Endodermal cell (in vitro differentiated cells): ENCODE results near the gene DCAKD. TPM values are rescaled to one million over a fixed set of nuclear protein-coding genes. Genes with fewer than 3 reads are reported as not detected.

ENCODE experiments used
- DNase-seq: peaks from one replicate; pipeline ENCODE4 v3.0.0-alpha.2; 2017
- H3K27ac ChIP-seq: 2 replicates; pipeline ENCODE4 v1.5.1; 2013; ENCODE audit warnings: mild to moderate bottlenecking, low read depth, low read length, moderate library complexity
- H3K27me3 ChIP-seq: 2 replicates; pipeline ENCODE4 v1.6.1; 2013; ENCODE audit warnings: mild to moderate bottlenecking, low read length, moderate library complexity; ENCODE audit not compliant: insufficient read depth, control insufficient read depth, poor library complexity, severe bottlenecking
- H3K36me3 ChIP-seq: 2 replicates; pipeline ENCODE4 v1.7.0; 2013; ENCODE audit warnings: mild to moderate bottlenecking, low read length, moderate library complexity; ENCODE audit not compliant: control insufficient read depth, insufficient read depth
- H3K4me1 ChIP-seq: one replicate; pipeline ENCODE4 v1.7.0; 2013; ENCODE audit warnings: low read length; ENCODE audit not compliant: control insufficient read depth, insufficient read depth
- H3K4me3 ChIP-seq: 2 replicates; pipeline ENCODE4 v1.5.1; 2013; ENCODE audit warnings: mild to moderate bottlenecking, low read length, moderate library complexity
- H3K9ac ChIP-seq: 2 replicates; pipeline ENCODE4 v1.6.1; 2013; ENCODE audit warnings: mild to moderate bottlenecking, low read length, moderate library complexity; ENCODE audit not compliant: poor library complexity, severe bottlenecking; ENCODE audit errors: extremely low read depth
- H3K9me3 ChIP-seq: 2 replicates; pipeline ENCODE4 v1.6.1; 2013; ENCODE audit warnings: mild to moderate bottlenecking, low read length, moderate library complexity; ENCODE audit not compliant: control insufficient read depth
- H3K27ac Mint-ChIP-seq: 2 replicates; pipeline ENCODE4 v1.8.0; 2020; ENCODE audit warnings: mixed read lengths
- H3K27me3 Mint-ChIP-seq: 2 replicates; pipeline ENCODE4 v1.8.0; 2021; ENCODE audit warnings: mild to moderate bottlenecking, mixed read lengths; ENCODE audit not compliant: insufficient read depth
- H3K36me3 Mint-ChIP-seq: 2 replicates; pipeline ENCODE4 v1.8.0; 2020; ENCODE audit warnings: low read depth, mixed read lengths
- H3K4me1 Mint-ChIP-seq: 2 replicates; pipeline ENCODE4 v1.8.0; 2020; ENCODE audit warnings: mixed read lengths
- H3K4me3 Mint-ChIP-seq: 2 replicates; pipeline ENCODE4 v1.8.0; 2020; ENCODE audit warnings: mild to moderate bottlenecking, moderate library complexity, mixed read lengths
- H3K9me3 Mint-ChIP-seq: 2 replicates; pipeline ENCODE4 v1.8.0; 2020; ENCODE audit warnings: mild to moderate bottlenecking, mixed read lengths
- WGBS, 2 experiments: methylation state at CpG; one replicate each; pipeline versions ENCODE4 v1.1.5 to v1.1.7; 2013; ENCODE audit warnings: missing lambda C conversion rate in 2 of 2, mixed read lengths in 1 of 2; ENCODE audit not compliant: insufficient coverage in 1 of 2, insufficient read length in 1 of 2; 5-methylcytosine and 5-hydroxymethylcytosine counted together
- total RNA-seq, 2 donors: library from RNA; stranded (reverse); fragmentation: NEBNext Ultra II Directional in 1 of 2; extraction: Animal tissue kit (Norgen Biotek cat#: 25700) in 1 of 2; gene quantifications; 2 replicates in 1 of 2; 3 replicates in 1 of 2; pipeline ENCODE4 v1.2.1, GENCODE V29; 2021
- TF ChIP-seq, protein P1 (sequence below): fragments of 200-600 bp; sonication (generic); conservative IDR thresholded peaks from 2 replicates; pipeline ENCODE4 v1.5.0; 2021; ENCODE audit warnings: antibody characterized with exemption, mild to moderate bottlenecking

Gene DCAKD
- total RNA-seq, 2 donors from 2014 or later: 54.5 to 69.4 TPM

DNA sequence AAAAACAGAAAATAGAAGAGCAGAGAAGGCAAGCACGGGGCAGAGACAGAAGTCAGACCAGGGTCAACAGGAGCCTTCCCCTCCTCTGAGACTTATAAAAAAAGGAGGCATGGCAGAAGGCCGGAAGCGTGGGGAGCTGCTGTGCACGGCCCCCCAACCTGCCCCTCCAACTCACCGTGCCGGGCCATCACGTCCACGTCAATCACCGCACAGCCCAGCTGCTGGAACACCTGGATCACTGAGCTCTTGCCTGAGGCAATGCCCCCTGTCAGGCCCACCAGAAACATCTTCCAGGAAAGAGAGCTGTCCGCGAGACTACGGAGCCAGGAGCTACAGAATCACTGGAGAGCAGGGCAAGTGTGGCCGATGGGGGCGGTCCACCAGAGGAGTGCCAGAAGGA, 16.8 kb downstream of the DCAKD start:
- H3K27ac Mint-ChIP-seq: no peak overlapping the region
- peaks cover 44% of the 10 kb centered on the region for H3K36me3 ChIP-seq
- WGBS, 2 experiments: 94 to 95% methylated on average over 6 to 14 of the region's 14 CpGs
- no peaks in the 10 kb centered on the region for H3K27me3 Mint-ChIP-seq
- peaks cover 7% of the 10 kb centered on the region for H3K4me1 Mint-ChIP-seq
- no peak overlapping the region for H3K4me3 Mint-ChIP-seq
- TF ChIP-seq, protein P1, sequence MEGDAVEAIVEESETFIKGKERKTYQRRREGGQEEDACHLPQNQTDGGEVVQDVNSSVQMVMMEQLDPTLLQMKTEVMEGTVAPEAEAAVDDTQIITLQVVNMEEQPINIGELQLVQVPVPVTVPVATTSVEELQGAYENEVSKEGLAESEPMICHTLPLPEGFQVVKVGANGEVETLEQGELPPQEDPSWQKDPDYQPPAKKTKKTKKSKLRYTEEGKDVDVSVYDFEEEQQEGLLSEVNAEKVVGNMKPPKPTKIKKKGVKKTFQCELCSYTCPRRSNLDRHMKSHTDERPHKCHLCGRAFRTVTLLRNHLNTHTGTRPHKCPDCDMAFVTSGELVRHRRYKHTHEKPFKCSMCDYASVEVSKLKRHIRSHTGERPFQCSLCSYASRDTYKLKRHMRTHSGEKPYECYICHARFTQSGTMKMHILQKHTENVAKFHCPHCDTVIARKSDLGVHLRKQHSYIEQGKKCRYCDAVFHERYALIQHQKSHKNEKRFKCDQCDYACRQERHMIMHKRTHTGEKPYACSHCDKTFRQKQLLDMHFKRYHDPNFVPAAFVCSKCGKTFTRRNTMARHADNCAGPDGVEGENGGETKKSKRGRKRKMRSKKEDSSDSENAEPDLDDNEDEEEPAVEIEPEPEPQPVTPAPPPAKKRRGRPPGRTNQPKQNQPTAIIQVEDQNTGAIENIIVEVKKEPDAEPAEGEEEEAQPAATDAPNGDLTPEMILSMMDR: no peak
- no peak overlapping the region for H3K27ac ChIP-seq
- H3K4me3 ChIP-seq: no peak overlapping the region
- H3K9me3 ChIP-seq: no peaks in the 10 kb centered on the region
- no peaks in the 10 kb centered on the region for H3K4me1 ChIP-seq
- DNase-seq: no peak
- no peaks in the 10 kb centered on the region for H3K9me3 Mint-ChIP-seq
- H3K9ac ChIP-seq: no peak overlapping the region
- no peaks in the 10 kb centered on the region for H3K27me3 ChIP-seq
- peaks cover 40% of the 10 kb centered on the region for H3K36me3 Mint-ChIP-seq

DNA sequence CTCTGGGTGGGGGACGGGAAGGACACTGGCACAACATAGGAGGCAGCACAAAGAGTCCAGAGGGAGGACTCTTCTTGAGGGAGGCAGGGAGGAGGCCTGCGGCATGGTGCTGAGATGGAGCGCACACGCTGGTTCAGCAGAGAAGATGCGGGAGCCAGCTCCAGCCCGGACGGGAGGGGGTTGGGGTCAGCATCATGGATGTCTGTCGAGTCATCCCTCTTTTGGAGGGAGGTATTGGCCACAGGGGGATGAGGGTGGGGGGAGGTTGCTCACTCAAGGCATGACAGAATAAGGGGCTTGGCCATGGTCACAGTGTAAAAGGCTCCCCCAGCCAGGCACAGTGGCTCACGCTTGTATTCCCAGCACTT, 19.3 kb downstream of the DCAKD start:
- Histone ChIP-seq H3K27me3 (no peaks in the 10 kb centered on the region), H3K27ac (no peak overlapping the region), H3K36me3 (peaks cover 51% of the 10 kb centered on the region), H3K9ac (no peak overlapping the region), H3K4me3 (no peak overlapping the region), H3K4me1 (no peaks in the 10 kb centered on the region), H3K9me3 (no peaks in the 10 kb centered on the region)
- H3K27ac Mint-ChIP-seq: no peak overlapping the region
- 95 to 96% methylated on average over 2 to 9 of the region's 9 CpGs for WGBS, 2 experiments
- no peaks in the 10 kb centered on the region for H3K9me3 Mint-ChIP-seq
- H3K4me1 Mint-ChIP-seq: no peaks in the 10 kb centered on the region
- peaks cover 42% of the 10 kb centered on the region for H3K36me3 Mint-ChIP-seq
- H3K4me3 Mint-ChIP-seq: no peak overlapping the region
- TF ChIP-seq, protein P1: no peak
- no peak for DNase-seq
- H3K27me3 Mint-ChIP-seq: no peaks in the 10 kb centered on the region

DNA sequence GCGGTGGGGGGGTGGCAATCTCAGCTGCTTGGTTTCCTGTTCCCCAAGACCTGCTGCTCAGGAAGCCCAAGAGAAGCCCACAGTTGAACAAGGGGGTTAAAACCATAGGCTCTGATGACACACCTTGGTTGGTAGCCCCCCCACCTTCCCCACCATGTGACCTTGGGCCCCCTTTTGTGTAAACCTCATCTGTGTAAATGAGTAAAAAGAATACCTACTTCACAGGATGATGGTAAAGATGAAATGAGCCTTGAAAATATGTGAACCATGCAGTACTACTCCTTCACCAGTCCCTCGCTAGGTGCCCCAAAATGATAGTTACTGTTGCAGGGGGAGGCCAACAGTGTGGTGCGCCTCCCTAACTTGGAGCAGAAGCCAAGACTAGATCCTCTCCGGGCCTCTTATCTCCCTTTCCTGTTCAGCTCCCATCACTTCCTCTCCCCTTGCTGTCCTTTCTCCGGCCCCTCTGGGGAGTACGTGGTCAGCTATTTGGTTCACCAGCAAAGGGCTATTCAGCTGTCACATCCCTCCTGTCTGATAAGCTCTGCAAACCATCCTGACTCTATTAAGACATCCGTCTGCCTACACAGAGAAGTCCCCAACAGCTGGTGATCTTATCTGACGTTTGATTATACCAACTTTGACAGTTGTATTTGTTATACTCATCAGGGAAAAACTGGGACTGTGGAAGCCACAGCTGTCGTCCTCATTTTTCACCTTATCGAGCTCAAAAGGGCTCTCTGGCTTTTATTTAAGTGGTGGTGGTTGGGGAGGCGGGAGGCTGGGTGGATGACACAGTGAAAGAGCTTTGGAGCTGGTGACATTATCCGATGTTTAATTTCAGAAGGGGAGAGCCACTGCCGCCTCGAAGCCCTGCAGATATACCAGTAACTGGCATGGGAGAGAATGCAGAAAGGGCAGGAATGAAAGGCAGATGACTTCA, 19.9 kb downstream of the DCAKD start:
- Mint-ChIP-seq H3K4me1 (no peaks in the 10 kb centered on the region), H3K4me3 (no peak overlapping the region), H3K36me3 (peaks cover 46% of the 10 kb centered on the region), H3K9me3 (no peaks in the 10 kb centered on the region), H3K27ac (no peak overlapping the region), H3K27me3 (no peaks in the 10 kb centered on the region)
- no peak for DNase-seq
- H3K27ac ChIP-seq: no peak overlapping the region
- TF ChIP-seq, protein P1: no peak
- H3K27me3 ChIP-seq: no peaks in the 10 kb centered on the region
- WGBS, 2 experiments: 94 to 96% methylated on average over 13 to 14 of the region's 14 CpGs
- no peaks in the 10 kb centered on the region for H3K4me1 ChIP-seq
- H3K36me3 ChIP-seq: peaks cover 56% of the 10 kb centered on the region
- H3K9ac ChIP-seq: no peak overlapping the region
- H3K4me3 ChIP-seq: no peak overlapping the region
- H3K9me3 ChIP-seq: no peaks in the 10 kb centered on the region
